Vagina (tissue), 2 donors: ENCODE measurements around the gene CHAF1B. TPM values are rescaled to one million over a fixed set of nuclear protein-coding genes. Genes with fewer than 3 reads are reported as not detected.

Experiments used
- DNase-seq, 2 donors: peaks; one replicate each; pipeline ENCODE4 v3.0.0-alpha.2; 2017; ENCODE audit errors: extremely low spot score in 2 of 2
- H3K27ac ChIP-seq: fragments of 200-600 bp; sonication (generic); one replicate; pipeline ENCODE4 v1.5.1; 2019
- H3K27me3 ChIP-seq: fragments of 200-600 bp; sonication (generic); one replicate; pipeline ENCODE4 v1.5.1; 2019
- H3K36me3 ChIP-seq, 2 donors: fragments of 200-600 bp; sonication (generic); one replicate each; pipeline ENCODE4 v1.5.1; 2017 to 2019
- H3K4me1 ChIP-seq: fragments of 200-600 bp; sonication (generic); one replicate; pipeline ENCODE4 v1.5.1; 2019
- H3K4me3 ChIP-seq, 2 donors: fragments of 200-600 bp; sonication (generic); 1 replicate in 1 of 2; 2 replicates in 1 of 2; pipeline ENCODE4 v1.5.1; 2016 to 2019
- H3K9me3 ChIP-seq: fragments of 200-600 bp; sonication (generic); one replicate; pipeline ENCODE4 v1.5.1; 2019
- CTCF ChIP-seq, 3 experiments: fragments of 450-650 bp in 2 of 3; fragments of 200-600 bp in 1 of 3; sonication (generic) in 1 of 3; IDR thresholded peaks; one replicate each; pipeline ENCODE4 v1.5.1; 2017 to 2019; ENCODE audit warnings: antibody characterized with exemption in 3 of 3, mild to moderate bottlenecking in 2 of 3, moderate library complexity in 2 of 3
- POLR2A ChIP-seq, 2 donors: fragments of 450-650 bp; IDR thresholded peaks; one replicate each; pipeline ENCODE4 v1.6.1; 2017; ENCODE audit warnings: antibody characterized with exemption in 2 of 2, mild to moderate bottlenecking in 2 of 2, moderate library complexity in 2 of 2
- POLR2AphosphoS5 ChIP-seq, 2 donors: sonication (generic); formaldehyde crosslinking; IDR thresholded peaks; one replicate each; pipeline ENCODE4 v1.9.0; 2017; ENCODE audit warnings: antibody characterized with exemption in 2 of 2, mild to moderate bottlenecking in 2 of 2, low read depth in 1 of 2; ENCODE audit not compliant: insufficient read depth in 1 of 2
- intact Hi-C: fragments of 100-400 bp; cut with DNase I; formaldehyde crosslinking; loops from one replicate; pipeline ENCODE4 v1.15.1; 2023
- total RNA-seq: library from RNA; depleted of rRNA; stranded (reverse); fragments of >200 nt; gene quantifications from one replicate; pipeline ENCODE4 v1.2.3, GENCODE V29; 2016

The CHAF1B gene
- total RNA-seq, 1 donor from 2014 or later = 1.7 TPM

DNA sequence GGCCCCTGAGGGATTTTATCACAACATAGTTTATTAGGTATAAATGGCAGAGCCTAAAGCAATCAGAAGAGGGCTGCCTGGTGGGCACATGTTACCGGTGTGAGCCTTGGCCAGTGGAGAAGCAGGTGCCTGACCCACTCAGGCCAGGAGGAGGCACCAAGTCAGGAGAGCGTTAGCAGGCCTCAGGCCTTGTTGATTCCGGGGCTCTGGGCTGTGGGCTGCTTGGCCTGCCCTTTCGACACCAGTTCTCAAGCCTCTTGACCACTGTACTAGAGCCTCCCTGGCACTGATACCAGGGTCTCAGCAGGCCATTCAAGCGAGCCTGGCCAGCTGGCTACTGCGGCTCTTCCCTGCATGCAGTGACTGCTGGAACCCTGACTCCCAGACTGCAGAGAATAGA lies 73.9 kb downstream of the CHAF1B start:
- Histone ChIP-seq H3K4me3 (no peak overlapping the region), H3K36me3 (no peaks in the 10 kb centered on the region), H3K9me3 (no peaks in the 10 kb centered on the region), H3K27me3 (no peaks in the 10 kb centered on the region), H3K4me1 (no peaks in the 10 kb centered on the region), H3K27ac (no peak overlapping the region)
- TF ChIP-seq POLR2A (IDR thresholded peaks at IDR 0.05) (no peak), CTCF (IDR thresholded peaks at IDR 0.05) (no peak), POLR2AphosphoS5 (IDR thresholded peaks at IDR 0.05; ENCODE audit: insufficient read depth in 1 of 2, low read depth in 1 of 2) (no peak)
- intact Hi-C loops = no loop called here
- DNase-seq = no peak

DNA sequence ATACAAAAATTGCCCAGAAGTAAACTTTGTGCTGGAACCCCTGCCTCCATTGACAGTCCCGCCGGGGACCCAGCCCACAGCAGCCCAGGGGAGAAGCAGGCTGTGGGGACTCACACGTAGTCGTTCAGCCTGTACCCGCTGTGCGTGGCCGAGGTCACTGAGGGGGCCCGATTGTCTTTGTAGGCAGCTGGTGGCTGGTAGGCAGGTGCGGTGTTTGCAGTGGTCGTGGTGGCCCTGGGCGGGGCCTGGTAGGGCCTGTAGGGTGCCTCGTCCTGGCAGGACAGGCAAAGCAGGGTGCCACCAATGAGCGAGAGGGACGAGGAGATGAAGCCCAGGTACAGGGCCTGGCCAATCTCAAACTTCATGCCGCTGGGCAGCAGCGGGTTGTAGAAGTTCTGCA lies 75.7 kb downstream of the CHAF1B start:
- Histone ChIP-seq H3K4me1 (no peaks in the 10 kb centered on the region), H3K27ac (no peak overlapping the region), H3K4me3 (no peak overlapping the region), H3K27me3 (no peaks in the 10 kb centered on the region), H3K9me3 (no peaks in the 10 kb centered on the region), H3K36me3 (no peaks in the 10 kb centered on the region)
- TF ChIP-seq POLR2A (IDR thresholded peaks at IDR 0.05) (no peak), CTCF (IDR thresholded peaks at IDR 0.05) (no peak), POLR2AphosphoS5 (IDR thresholded peaks at IDR 0.05; ENCODE audit: insufficient read depth in 1 of 2, low read depth in 1 of 2) (no peak)
- intact Hi-C loops = no loop called here
- DNase-seq = no peak

DNA sequence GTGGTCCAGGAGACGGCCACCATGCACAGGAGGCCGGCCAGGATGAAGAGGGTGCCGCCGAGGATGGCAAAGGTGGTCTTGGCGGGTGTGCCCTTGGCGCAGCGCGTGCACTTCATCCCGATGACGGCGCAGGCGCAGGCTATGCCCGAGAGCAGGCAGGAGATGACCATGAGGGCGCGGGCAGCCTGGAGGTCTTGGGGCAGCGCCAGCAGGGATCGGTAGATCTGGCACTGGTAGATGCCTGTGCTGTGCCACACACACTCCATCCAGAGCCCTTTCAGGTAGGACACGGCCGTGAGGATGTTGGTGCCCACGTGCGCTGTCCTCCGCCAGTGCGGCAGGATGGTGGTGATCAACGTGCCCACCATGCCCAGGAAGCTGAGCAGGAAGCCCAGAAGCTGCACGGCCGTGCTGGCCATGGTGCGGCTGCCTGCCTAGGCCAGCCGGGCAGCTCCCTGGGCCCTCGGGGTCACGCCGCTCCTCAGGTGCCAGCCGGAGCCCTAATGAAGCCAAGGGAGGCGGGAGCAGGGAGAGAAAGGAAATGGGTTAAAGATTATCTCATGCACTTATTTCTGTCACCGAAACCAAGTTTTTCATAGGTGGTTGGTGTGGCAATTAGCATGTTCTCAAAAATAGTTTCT lies 76.2 kb downstream of the CHAF1B start:
- Histone ChIP-seq H3K27ac (no peak overlapping the region), H3K27me3 (no peaks in the 10 kb centered on the region), H3K4me3 (no peak overlapping the region), H3K4me1 (no peaks in the 10 kb centered on the region), H3K9me3 (no peaks in the 10 kb centered on the region), H3K36me3 (no peaks in the 10 kb centered on the region)
- no peak for DNase-seq
- intact Hi-C loops = no loop called here
- TF ChIP-seq POLR2AphosphoS5 (IDR thresholded peaks at IDR 0.05; ENCODE audit: insufficient read depth in 1 of 2, low read depth in 1 of 2) = no peak

DNA sequence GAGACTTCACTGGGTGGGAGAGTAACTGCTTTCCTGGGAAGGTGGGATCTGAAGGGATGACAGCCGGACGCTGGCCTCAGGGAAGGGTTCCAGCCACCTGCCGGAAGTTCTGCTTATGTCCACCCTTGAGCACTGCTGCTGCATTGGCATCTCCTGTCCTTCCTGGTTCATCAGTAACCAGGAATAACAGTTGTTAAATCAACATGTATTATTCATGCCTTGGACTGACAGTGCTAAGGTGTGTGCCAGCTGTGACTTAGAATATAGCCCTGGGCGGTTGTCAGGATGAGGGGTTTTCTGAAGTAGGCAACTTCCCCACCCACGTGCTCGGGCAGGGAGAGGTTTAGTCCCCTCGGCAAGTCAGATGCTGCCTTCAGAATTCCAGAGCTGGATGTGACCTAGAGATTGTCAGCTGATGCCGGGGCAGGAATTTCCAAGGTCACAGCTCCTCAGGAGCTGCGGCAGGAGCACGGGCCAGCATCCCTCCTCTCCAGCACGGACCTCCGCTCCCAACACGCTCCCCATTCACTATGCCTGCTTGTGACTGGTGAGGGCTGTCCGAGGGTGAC lies 76.8 kb downstream of the CHAF1B start:
- Histone ChIP-seq H3K4me1 (no peaks in the 10 kb centered on the region), H3K27ac (no peak overlapping the region), H3K9me3 (no peaks in the 10 kb centered on the region), H3K4me3 (no peak overlapping the region), H3K27me3 (no peaks in the 10 kb centered on the region), H3K36me3 (no peaks in the 10 kb centered on the region)
- intact Hi-C loops = no loop called here
- no peak for DNase-seq
- TF ChIP-seq POLR2A (IDR thresholded peaks at IDR 0.05) (no peak), POLR2AphosphoS5 (IDR thresholded peaks at IDR 0.05; ENCODE audit: insufficient read depth in 1 of 2, low read depth in 1 of 2) (no peak), CTCF (IDR thresholded peaks at IDR 0.05) (no peak)

DNA sequence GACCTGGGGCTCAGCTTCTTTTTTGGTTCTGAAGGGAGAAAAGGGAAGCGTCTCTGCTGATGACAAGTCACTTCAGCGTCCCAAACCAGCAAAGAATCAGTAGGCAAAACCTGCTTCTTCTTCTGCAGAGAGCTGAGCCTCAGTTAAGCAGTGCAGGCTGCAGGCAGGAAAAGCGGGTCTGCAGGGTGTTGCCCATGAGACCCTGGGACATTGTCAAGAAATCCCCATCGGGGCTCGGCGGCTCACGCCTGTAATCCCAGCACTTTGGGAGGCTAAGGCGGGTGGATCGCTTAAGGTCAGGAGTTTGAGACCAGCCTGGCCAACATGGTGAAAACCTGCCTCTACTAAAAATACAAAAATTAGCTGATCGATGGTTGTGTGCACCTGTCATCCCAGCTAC lies 78.0 kb downstream of the CHAF1B start:
- Histone ChIP-seq H3K36me3 (no peaks in the 10 kb centered on the region), H3K4me3 (no peak overlapping the region), H3K9me3 (no peaks in the 10 kb centered on the region), H3K27ac (no peak overlapping the region), H3K27me3 (no peaks in the 10 kb centered on the region), H3K4me1 (no peaks in the 10 kb centered on the region)
- no peak for TF ChIP-seq POLR2A (IDR thresholded peaks at IDR 0.05)
- TF ChIP-seq CTCF (IDR thresholded peaks at IDR 0.05) = no peak
- no peak for TF ChIP-seq POLR2AphosphoS5 (IDR thresholded peaks at IDR 0.05; ENCODE audit: insufficient read depth in 1 of 2, low read depth in 1 of 2)
- no peak for DNase-seq
- intact Hi-C loops = no loop called here
